WTC11 (cell line): ENCODE data around the gene OR1C1. TPM values are rescaled to one million over a fixed set of nuclear protein-coding genes. Genes with fewer than 3 reads are reported as not detected.

Experiments used
- ATAC-seq: fragments of 200-7000 bp; cut with Tn5 transposase; 2 replicates; pipeline ENCODE4 v1.10.0; 2021; ENCODE audit warnings: mild to moderate bottlenecking, moderate library complexity
- CTCF ChIA-PET: fragments of 300-600 bp; sonication (Branson Sonifier 250); formaldehyde crosslinking; loops from one replicate; lab custom pipeline; 2021; ENCODE audit warnings: antibody characterized with exemption; lab: Charles Lee
- POLR2A ChIA-PET: fragments of 350-600 bp; sonication (Branson Sonifier 250); formaldehyde crosslinking; loops from one replicate; lab custom pipeline; 2021; ENCODE audit warnings: antibody characterized with exemption; lab: Charles Lee
- DNase-seq: peaks from one replicate; pipeline ENCODE4 v3.0.0; 2021; ENCODE audit warnings: low spot score
- H3K27ac Mint-ChIP-seq: 2 replicates; pipeline ENCODE4 v1.8.0; 2021; ENCODE audit warnings: mixed read lengths
- H3K27me3 Mint-ChIP-seq: 2 replicates; pipeline ENCODE4 v1.8.0; 2021; ENCODE audit warnings: low read depth, mild to moderate bottlenecking, moderate library complexity, mixed read lengths
- H3K36me3 Mint-ChIP-seq: 2 replicates; pipeline ENCODE4 v1.8.0; 2021; ENCODE audit warnings: mixed read lengths
- H3K4me1 Mint-ChIP-seq: 2 replicates; pipeline ENCODE4 v1.8.0; 2022; ENCODE audit warnings: mixed read lengths
- H3K4me3 Mint-ChIP-seq: 2 replicates; pipeline ENCODE4 v1.8.0; 2021; ENCODE audit warnings: mild to moderate bottlenecking, moderate library complexity, mixed read lengths
- H3K9me3 Mint-ChIP-seq: 2 replicates; pipeline ENCODE4 v1.8.0; 2021; ENCODE audit warnings: mixed read lengths
- CBFB ChIP-seq: sonication (generic); formaldehyde crosslinking; IDR thresholded peaks from 2 replicates; pipeline ENCODE4 v1.8.1; 2022; ENCODE audit warnings: mild to moderate bottlenecking, low read depth, missing genetic modification reagents
- E2F1 ChIP-seq: sonication (generic); formaldehyde crosslinking; IDR thresholded peaks from 2 replicates; pipeline ENCODE4 v1.8.0; 2022; ENCODE audit warnings: mild to moderate bottlenecking, missing genetic modification reagents
- E2F4 ChIP-seq: sonication (generic); formaldehyde crosslinking; IDR thresholded peaks from 2 replicates; pipeline ENCODE4 v1.8.1; 2022; ENCODE audit warnings: low read depth, mild to moderate bottlenecking, moderate library complexity, missing genetic modification reagents, borderline replicate concordance
- FOXJ3 ChIP-seq: sonication (generic); formaldehyde crosslinking; IDR thresholded peaks from 2 replicates; pipeline ENCODE4 v1.9.0; 2021; ENCODE audit warnings: missing genetic modification reagents, mild to moderate bottlenecking, borderline replicate concordance
- MLX ChIP-seq: sonication (generic); formaldehyde crosslinking; IDR thresholded peaks from 2 replicates; pipeline ENCODE4 v1.8.1; 2023; ENCODE audit warnings: mild to moderate bottlenecking, missing genetic modification reagents, moderate library complexity
- MYBL2 ChIP-seq: sonication (generic); formaldehyde crosslinking; IDR thresholded peaks from 2 replicates; pipeline ENCODE4 v1.8.1; 2023; ENCODE audit warnings: mild to moderate bottlenecking, moderate library complexity, missing genetic modification reagents
- PRRX2 ChIP-seq: fragments of 250-450 bp; sonication (Bioruptor Pico); IDR thresholded peaks from 2 replicates; pipeline ENCODE4 v1.8.0; 2021; ENCODE audit warnings: mild to moderate bottlenecking
- SMAD4 ChIP-seq: sonication (generic); formaldehyde crosslinking; IDR thresholded peaks from 2 replicates; pipeline ENCODE4 v1.8.0; 2022; ENCODE audit warnings: mild to moderate bottlenecking, missing genetic modification reagents
- SOX15 ChIP-seq: fragments of 250-450 bp; sonication (Bioruptor Pico); IDR thresholded peaks from 2 replicates; pipeline ENCODE4 v1.9.0; 2021; ENCODE audit warnings: mild to moderate bottlenecking
- SP1 ChIP-seq: sonication (generic); formaldehyde crosslinking; conservative IDR thresholded peaks from 2 replicates; pipeline ENCODE4 v1.8.1; 2022; ENCODE audit warnings: missing genetic modification reagents
- TEAD1 ChIP-seq: sonication (generic); formaldehyde crosslinking; IDR thresholded peaks from 2 replicates; pipeline ENCODE4 v1.8.0; 2022; ENCODE audit warnings: mild to moderate bottlenecking, missing genetic modification reagents
- TP53 ChIP-seq: sonication (generic); formaldehyde crosslinking; IDR thresholded peaks from 2 replicates; pipeline ENCODE4 v1.8.1; 2023; ENCODE audit warnings: mild to moderate bottlenecking, missing genetic modification reagents
- USF2 ChIP-seq: sonication (generic); formaldehyde crosslinking; IDR thresholded peaks from 2 replicates; pipeline ENCODE4 v1.8.1; 2023; ENCODE audit warnings: mild to moderate bottlenecking, missing genetic modification reagents, moderate library complexity
- ZNF121 ChIP-seq: sonication (generic); formaldehyde crosslinking; IDR thresholded peaks from 2 replicates; pipeline ENCODE4 v1.8.0; 2023; ENCODE audit warnings: missing genetic modification reagents
- ZNF138 ChIP-seq: sonication (generic); formaldehyde crosslinking; conservative IDR thresholded peaks from 2 replicates; pipeline ENCODE4 v1.8.1; 2022; ENCODE audit warnings: mild to moderate bottlenecking, moderate library complexity, missing genetic modification reagents
- ZNF396 ChIP-seq: fragments of 250-450 bp; sonication (Bioruptor Pico); IDR thresholded peaks from 2 replicates; pipeline ENCODE4 v1.8.0; 2021; ENCODE audit warnings: mild to moderate bottlenecking, moderate library complexity, borderline replicate concordance
- total RNA-seq: library from RNA; stranded (reverse); gene quantifications from 3 replicates; pipeline ENCODE4 v1.2.3, GENCODE V29; 2021
- TF ChIP-seq, protein P1 (sequence below): fragments of 250-450 bp; sonication (Bioruptor Pico); IDR thresholded peaks from 2 replicates; pipeline ENCODE4 v2.1.2; 2022; ENCODE audit warnings: mild to moderate bottlenecking, moderate library complexity
- TF ChIP-seq, protein P2 (sequence below): sonication (generic); formaldehyde crosslinking; IDR thresholded peaks from 2 replicates; pipeline ENCODE4 v1.8.1; 2023; ENCODE audit warnings: mild to moderate bottlenecking, missing genetic modification reagents
- TF ChIP-seq, protein P3 (sequence below): sonication (generic); formaldehyde crosslinking; IDR thresholded peaks from 2 replicates; pipeline ENCODE4 v1.8.0; 2022; ENCODE audit warnings: mild to moderate bottlenecking, missing genetic modification reagents
- TF ChIP-seq, protein P4 (sequence below): sonication (generic); formaldehyde crosslinking; IDR thresholded peaks from 2 replicates; pipeline ENCODE4 v1.8.1; 2022; ENCODE audit warnings: mild to moderate bottlenecking, missing genetic modification reagents, moderate library complexity, borderline replicate concordance
- TF ChIP-seq, protein P5 (sequence below): fragments of 250-450 bp; sonication (Bioruptor Pico); IDR thresholded peaks from 2 replicates; pipeline ENCODE4 v1.9.0; 2021; ENCODE audit warnings: mild to moderate bottlenecking

OR1C1 gene
- total RNA-seq, 1 experiment from 2014 or later: not detected

GRCh38 chr1:247740721-247741120, 19.6 kb downstream of the OR1C1 start (continued):
- TF ChIP-seq, protein P1, sequence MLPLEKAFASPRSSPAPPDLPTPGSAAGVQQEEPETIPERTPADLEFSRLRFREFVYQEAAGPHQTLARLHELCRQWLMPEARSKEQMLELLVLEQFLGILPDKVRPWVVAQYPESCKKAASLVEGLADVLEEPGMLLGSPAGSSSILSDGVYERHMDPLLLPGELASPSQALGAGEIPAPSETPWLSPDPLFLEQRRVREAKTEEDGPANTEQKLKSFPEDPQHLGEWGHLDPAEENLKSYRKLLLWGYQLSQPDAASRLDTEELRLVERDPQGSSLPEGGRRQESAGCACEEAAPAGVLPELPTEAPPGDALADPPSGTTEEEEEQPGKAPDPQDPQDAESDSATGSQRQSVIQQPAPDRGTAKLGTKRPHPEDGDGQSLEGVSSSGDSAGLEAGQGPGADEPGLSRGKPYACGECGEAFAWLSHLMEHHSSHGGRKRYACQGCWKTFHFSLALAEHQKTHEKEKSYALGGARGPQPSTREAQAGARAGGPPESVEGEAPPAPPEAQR (CRISPR knock-in tag): no peak
- TF ChIP-seq FOXJ3 (no peak), USF2 (CRISPR knock-in tag) (no peak), ZNF121 (CRISPR knock-in tag) (no peak), ZNF138 (CRISPR knock-in tag) (no peak)

- H3K4me1 Mint-ChIP-seq: no peaks in the 10 kb centered on the region
- ChIA-PET POLR2A (no interaction called here), CTCF (no interaction called here)
- H3K9me3 Mint-ChIP-seq: peaks cover 46% of the 10 kb centered on the region
- H3K4me3 Mint-ChIP-seq: no peak within 1 kb of the TSS
- no peak for DNase-seq
- ATAC-seq: no peak
- H3K27ac Mint-ChIP-seq: no peak within 1 kb of the TSS
- TF ChIP-seq MYBL2 (CRISPR knock-in tag) (no peak), SOX15 (CRISPR knock-in tag) (no peak), E2F1 (CRISPR knock-in tag) (no peak), TP53 (CRISPR knock-in tag) (no peak), SP1 (CRISPR knock-in tag) (no peak), E2F4 (CRISPR knock-in tag) (no peak), TEAD1 (no peak), PRRX2 (no peak), MLX (CRISPR knock-in tag) (no peak), ZNF396 (no peak), CBFB (CRISPR knock-in tag) (no peak), SMAD4 (CRISPR knock-in tag) (no peak)
- TF ChIP-seq, protein P2, sequence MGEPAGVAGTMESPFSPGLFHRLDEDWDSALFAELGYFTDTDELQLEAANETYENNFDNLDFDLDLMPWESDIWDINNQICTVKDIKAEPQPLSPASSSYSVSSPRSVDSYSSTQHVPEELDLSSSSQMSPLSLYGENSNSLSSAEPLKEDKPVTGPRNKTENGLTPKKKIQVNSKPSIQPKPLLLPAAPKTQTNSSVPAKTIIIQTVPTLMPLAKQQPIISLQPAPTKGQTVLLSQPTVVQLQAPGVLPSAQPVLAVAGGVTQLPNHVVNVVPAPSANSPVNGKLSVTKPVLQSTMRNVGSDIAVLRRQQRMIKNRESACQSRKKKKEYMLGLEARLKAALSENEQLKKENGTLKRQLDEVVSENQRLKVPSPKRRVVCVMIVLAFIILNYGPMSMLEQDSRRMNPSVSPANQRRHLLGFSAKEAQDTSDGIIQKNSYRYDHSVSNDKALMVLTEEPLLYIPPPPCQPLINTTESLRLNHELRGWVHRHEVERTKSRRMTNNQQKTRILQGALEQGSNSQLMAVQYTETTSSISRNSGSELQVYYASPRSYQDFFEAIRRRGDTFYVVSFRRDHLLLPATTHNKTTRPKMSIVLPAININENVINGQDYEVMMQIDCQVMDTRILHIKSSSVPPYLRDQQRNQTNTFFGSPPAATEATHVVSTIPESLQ (CRISPR knock-in tag): no peak
- TF ChIP-seq, protein P3, sequence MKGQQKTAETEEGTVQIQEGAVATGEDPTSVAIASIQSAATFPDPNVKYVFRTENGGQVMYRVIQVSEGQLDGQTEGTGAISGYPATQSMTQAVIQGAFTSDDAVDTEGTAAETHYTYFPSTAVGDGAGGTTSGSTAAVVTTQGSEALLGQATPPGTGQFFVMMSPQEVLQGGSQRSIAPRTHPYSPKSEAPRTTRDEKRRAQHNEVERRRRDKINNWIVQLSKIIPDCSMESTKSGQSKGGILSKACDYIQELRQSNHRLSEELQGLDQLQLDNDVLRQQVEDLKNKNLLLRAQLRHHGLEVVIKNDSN (CRISPR knock-in tag): no peak
- TF ChIP-seq, protein P4, sequence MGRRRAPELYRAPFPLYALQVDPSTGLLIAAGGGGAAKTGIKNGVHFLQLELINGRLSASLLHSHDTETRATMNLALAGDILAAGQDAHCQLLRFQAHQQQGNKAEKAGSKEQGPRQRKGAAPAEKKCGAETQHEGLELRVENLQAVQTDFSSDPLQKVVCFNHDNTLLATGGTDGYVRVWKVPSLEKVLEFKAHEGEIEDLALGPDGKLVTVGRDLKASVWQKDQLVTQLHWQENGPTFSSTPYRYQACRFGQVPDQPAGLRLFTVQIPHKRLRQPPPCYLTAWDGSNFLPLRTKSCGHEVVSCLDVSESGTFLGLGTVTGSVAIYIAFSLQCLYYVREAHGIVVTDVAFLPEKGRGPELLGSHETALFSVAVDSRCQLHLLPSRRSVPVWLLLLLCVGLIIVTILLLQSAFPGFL (CRISPR knock-in tag): no peak
- TF ChIP-seq, protein P5, sequence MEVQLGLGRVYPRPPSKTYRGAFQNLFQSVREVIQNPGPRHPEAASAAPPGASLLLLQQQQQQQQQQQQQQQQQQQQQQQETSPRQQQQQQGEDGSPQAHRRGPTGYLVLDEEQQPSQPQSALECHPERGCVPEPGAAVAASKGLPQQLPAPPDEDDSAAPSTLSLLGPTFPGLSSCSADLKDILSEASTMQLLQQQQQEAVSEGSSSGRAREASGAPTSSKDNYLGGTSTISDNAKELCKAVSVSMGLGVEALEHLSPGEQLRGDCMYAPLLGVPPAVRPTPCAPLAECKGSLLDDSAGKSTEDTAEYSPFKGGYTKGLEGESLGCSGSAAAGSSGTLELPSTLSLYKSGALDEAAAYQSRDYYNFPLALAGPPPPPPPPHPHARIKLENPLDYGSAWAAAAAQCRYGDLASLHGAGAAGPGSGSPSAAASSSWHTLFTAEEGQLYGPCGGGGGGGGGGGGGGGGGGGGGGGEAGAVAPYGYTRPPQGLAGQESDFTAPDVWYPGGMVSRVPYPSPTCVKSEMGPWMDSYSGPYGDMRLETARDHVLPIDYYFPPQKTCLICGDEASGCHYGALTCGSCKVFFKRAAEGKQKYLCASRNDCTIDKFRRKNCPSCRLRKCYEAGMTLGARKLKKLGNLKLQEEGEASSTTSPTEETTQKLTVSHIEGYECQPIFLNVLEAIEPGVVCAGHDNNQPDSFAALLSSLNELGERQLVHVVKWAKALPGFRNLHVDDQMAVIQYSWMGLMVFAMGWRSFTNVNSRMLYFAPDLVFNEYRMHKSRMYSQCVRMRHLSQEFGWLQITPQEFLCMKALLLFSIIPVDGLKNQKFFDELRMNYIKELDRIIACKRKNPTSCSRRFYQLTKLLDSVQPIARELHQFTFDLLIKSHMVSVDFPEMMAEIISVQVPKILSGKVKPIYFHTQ (CRISPR knock-in tag): no peak
- H3K27me3 Mint-ChIP-seq: no peaks in the 10 kb centered on the region
- peaks cover 6% of the 10 kb centered on the region for H3K36me3 Mint-ChIP-seq
Measured at GRCh38 chr1:247738315-247738714, 22.0 kb downstream of the OR1C1 start, which contains the start of gene OR14K1. OR14K1 (plus strand) TSS chr1:247738615; CDS start chr1:247738615, 0 bp downstream.
